RWPE2 (cell line): ENCODE measurements around the gene DLG2.

ENCODE experiments used
- ATAC-seq: fragments of 200-7000 bp; cut with Tn5 transposase; 3 replicates; pipeline ENCODE4 v1.9.1; 2021; ENCODE audit warnings: low read depth
- DNase-seq: peaks from one replicate; pipeline ENCODE4 v3.0.0-alpha.2; 2020; ENCODE audit warnings: low spot score
- H3K27ac ChIP-seq: fragments of 450-650 bp; 2 replicates; pipeline ENCODE4 v1.5.1; 2017; ENCODE audit warnings: mild to moderate bottlenecking; ENCODE audit not compliant: poor library complexity, severe bottlenecking
- H3K27me3 ChIP-seq: fragments of 250-450 bp; sonication (Bioruptor Pico); 2 replicates; pipeline ENCODE4 v1.5.1; 2021; ENCODE audit warnings: mild to moderate bottlenecking, moderate library complexity; ENCODE audit not compliant: insufficient read depth, poor library complexity, severe bottlenecking
- H3K36me3 ChIP-seq: fragments of 250-450 bp; sonication (Bioruptor Pico); 2 replicates; pipeline ENCODE4 v1.5.1; 2020; ENCODE audit warnings: low read depth, mild to moderate bottlenecking, moderate library complexity
- H3K4me1 ChIP-seq: fragments of 250-450 bp; sonication (Bioruptor Pico); 2 replicates; pipeline ENCODE4 v1.5.1; 2021; ENCODE audit warnings: mild to moderate bottlenecking, moderate library complexity; ENCODE audit not compliant: insufficient read depth, poor library complexity, severe bottlenecking
- H3K4me3 ChIP-seq: fragments of 250-450 bp; sonication (Bioruptor Pico); 2 replicates; pipeline ENCODE4 v1.5.1; 2021; ENCODE audit warnings: mild to moderate bottlenecking, moderate library complexity; ENCODE audit not compliant: severe bottlenecking
- H3K9me3 ChIP-seq: fragments of 250-450 bp; sonication (Bioruptor Pico); 2 replicates; pipeline ENCODE4 v1.5.1; 2021; ENCODE audit warnings: mild to moderate bottlenecking, moderate library complexity; ENCODE audit not compliant: severe bottlenecking
- TF ChIP-seq, protein P1 (sequence below): fragments of 450-650 bp; IDR thresholded peaks from one replicate; pipeline ENCODE4 v1.5.1; 2017; ENCODE audit warnings: mild to moderate bottlenecking, moderate library complexity; ENCODE audit not compliant: poor library complexity, severe bottlenecking

Gene DLG2

DNA sequence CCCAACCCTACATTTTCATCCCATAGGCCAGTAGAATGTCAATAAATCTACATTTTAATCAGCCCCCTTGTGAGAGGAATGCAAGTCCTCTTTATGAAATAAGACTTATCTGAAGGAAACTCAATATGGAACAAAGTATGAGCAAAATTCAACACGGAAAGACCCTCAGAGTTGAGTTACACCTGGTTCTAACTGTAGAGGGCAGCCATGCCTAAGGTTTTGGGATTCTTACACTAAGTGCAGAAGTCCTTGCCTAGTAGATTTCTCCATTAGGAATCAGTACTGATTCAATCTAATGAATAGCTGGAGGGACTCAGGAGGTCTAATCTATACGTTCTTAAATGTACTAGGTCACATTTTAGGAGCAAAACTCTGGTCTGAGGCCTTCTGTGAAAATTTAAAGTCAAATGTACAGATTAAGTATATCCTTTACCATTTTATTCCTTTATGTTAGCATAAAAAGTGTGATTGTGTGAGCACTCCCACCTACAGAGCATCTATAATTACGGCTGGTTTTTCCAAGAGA, 904.5 kb downstream of the DLG2 start:
- DNase-seq, result no peak

DNA sequence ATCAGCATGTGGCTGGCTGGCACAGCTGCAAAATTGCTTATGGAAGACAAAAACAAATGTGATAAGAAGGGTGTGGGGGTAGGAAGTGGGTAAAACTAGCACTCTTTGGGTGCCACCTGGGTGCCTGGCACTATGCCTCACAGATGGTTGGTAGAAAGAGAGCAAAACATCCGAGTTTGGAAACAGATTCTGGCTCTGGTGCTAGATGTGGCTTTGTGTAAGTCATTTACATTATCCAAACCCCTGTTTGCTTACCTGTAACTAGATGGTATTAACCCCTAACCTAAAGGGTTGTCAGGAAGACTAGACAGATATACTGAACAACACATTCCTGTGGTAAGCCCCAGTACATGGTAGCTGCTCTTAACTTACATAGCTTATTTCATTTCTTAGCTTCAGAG, 905.6 kb downstream of the DLG2 start:
- Histone ChIP-seq H3K4me3 (no peak overlapping the region), H3K27ac (no peak overlapping the region), H3K9me3 (no peaks in the 10 kb centered on the region), H3K4me1 (no peaks in the 10 kb centered on the region), H3K36me3 (no peaks in the 10 kb centered on the region), H3K27me3 (peaks cover 46% of the 10 kb centered on the region)
- DNase-seq (no peak), ATAC-seq (no peak)
- TF ChIP-seq, protein P1, sequence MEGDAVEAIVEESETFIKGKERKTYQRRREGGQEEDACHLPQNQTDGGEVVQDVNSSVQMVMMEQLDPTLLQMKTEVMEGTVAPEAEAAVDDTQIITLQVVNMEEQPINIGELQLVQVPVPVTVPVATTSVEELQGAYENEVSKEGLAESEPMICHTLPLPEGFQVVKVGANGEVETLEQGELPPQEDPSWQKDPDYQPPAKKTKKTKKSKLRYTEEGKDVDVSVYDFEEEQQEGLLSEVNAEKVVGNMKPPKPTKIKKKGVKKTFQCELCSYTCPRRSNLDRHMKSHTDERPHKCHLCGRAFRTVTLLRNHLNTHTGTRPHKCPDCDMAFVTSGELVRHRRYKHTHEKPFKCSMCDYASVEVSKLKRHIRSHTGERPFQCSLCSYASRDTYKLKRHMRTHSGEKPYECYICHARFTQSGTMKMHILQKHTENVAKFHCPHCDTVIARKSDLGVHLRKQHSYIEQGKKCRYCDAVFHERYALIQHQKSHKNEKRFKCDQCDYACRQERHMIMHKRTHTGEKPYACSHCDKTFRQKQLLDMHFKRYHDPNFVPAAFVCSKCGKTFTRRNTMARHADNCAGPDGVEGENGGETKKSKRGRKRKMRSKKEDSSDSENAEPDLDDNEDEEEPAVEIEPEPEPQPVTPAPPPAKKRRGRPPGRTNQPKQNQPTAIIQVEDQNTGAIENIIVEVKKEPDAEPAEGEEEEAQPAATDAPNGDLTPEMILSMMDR, result no peak

More for the DNA sequence above, 904.5 kb downstream of the DLG2 start:
- no peaks in the 10 kb centered on the region for H3K36me3 ChIP-seq
- H3K4me1 ChIP-seq, result no peaks in the 10 kb centered on the region
- TF ChIP-seq, protein P1, result no peak
- no peak overlapping the region for H3K4me3 ChIP-seq
- no peak overlapping the region for H3K27ac ChIP-seq
- no peak for ATAC-seq
- H3K27me3 ChIP-seq, result peaks cover 46% of the 10 kb centered on the region
- H3K9me3 ChIP-seq, result no peaks in the 10 kb centered on the region

DNA sequence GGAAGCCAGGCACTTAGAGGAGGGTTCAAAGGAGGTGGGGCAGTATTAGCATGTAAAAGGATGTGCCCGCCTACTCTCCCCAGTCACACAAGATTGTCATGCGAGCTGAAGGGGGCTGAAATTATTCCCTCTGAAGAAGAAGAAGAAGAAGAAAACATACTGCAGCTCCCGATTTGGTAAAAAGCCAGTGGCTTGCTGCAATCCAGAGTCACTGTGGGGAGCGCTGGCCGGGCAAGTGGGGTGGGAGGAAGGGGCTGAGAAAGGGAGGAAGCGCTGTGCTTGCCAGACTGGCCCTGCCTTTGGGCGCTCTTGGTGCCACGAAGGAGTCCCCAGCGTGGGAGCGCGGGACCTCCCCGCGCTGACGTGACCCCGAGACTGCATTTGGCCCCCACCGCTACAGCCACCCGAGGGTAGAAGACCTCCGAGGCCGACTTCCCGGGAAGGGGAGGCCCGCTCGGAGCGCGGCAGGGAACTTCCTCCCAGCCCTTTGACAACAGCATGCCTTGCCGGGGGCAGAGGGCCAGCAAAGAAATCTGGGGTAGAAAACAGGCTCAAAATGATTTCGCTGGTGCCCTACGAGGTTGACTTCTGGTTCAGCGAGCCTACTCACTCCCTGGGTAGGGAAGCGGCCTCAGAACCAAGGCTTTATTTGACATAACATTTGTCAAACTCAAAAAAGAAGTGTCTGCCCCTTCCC, 906.3 kb downstream of the DLG2 start:
- H3K27ac ChIP-seq, result no peak overlapping the region
- peaks cover 46% of the 10 kb centered on the region for H3K27me3 ChIP-seq
- no peak for ATAC-seq
- no peak for DNase-seq
- H3K36me3 ChIP-seq, result no peaks in the 10 kb centered on the region
- TF ChIP-seq, protein P1, result no peak
- no peaks in the 10 kb centered on the region for H3K9me3 ChIP-seq
- no peaks in the 10 kb centered on the region for H3K4me1 ChIP-seq
- H3K4me3 ChIP-seq, result no peak overlapping the region

DNA sequence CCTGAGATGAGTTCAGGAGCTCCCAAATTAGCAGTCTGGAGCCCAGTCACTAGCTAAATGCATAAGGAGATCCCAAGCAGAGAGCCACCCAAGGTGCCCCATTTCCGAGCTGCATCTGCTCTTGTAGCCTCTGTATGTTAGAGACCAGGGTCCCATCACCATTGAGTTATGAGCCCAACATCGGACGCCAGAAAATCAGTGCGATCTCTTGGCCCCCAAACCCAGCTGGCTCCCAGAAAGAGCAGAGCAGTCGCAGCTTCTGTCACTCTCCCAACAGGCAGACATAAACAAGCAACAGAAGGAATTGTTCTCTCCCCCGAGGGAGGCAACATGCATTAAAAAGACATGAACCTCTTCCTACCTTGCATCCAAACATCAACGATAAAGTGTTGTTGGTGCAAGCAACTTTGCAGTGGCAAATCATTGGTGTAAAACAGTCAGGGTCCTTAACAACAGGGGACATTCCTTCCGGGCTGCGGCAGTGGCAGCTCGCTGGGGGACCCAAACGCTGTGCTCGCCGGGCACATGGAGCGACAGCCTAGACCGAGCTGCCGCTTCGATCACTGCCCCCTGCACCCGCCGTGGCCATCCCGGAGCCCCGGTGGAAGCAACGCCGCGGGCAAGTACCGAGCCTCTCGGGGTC, 907.1 kb downstream of the DLG2 start:
- H3K36me3 ChIP-seq, result no peaks in the 10 kb centered on the region
- H3K4me1 ChIP-seq, result no peaks in the 10 kb centered on the region
- DNase-seq, result no peak
- no peaks in the 10 kb centered on the region for H3K9me3 ChIP-seq
- H3K4me3 ChIP-seq, result no peak overlapping the region
- peaks cover 46% of the 10 kb centered on the region for H3K27me3 ChIP-seq
- no peak overlapping the region for H3K27ac ChIP-seq
- TF ChIP-seq, protein P1, result no peak
- no peak for ATAC-seq
